Stimulated activated CD8-positive, alpha-beta memory T cell treated with anti-CD3 and anti-CD28 coated beads, Interleukin-7, amount 100 ng/mL, for 1 hour (primary cell): Measurements from ENCODE around the gene MFSD12.

ENCODE experiments used
- DNase-seq, 2 donors: peaks; one replicate each; pipeline ENCODE4 v3.0.0-alpha.2; 2020; ENCODE audit warnings: low read depth in 2 of 2

MFSD12 gene

GRCh38 chr19:3506384-3507340 lies 50.7 kb downstream of the MFSD12 start:
- DNase-seq, result no peak

GRCh38 chr19:3505598-3506383 lies 51.6 kb downstream of the MFSD12 start, which contains the start of gene FZR1:
Gene FZR1, plus strand, starts transcription at chr19:3506311. Its CDS starts 16,679 bp downstream, at chr19:3522990.
- peak; percentile 99 to 100 for DNase-seq

GRCh38 chr19:3504735-3505134 lies 52.7 kb downstream of the MFSD12 start:
- DNase-seq, result no peak

- no peak for DNase-seq
Measured at GRCh38 chr19:3503036-3503572, 54.3 kb downstream of the MFSD12 start.

- DNase-seq, result no peak
Measured at GRCh38 chr19:3501780-3502179, 55.6 kb downstream of the MFSD12 start.

- DNase-seq, result peak; percentile 87 to 91
Measured at GRCh38 chr19:3500429-3501101, 56.8 kb downstream of the MFSD12 start, which contains the start of gene DOHH. Gene DOHH, minus strand, starts transcription at chr19:3500674. Its CDS starts 3,860 bp downstream, at chr19:3496814.

- DNase-seq, result no peak
Measured at GRCh38 chr19:3499738-3500428, 57.5 kb downstream of the MFSD12 start.

- no peak for DNase-seq
Measured at GRCh38 chr19:3497757-3498520, 59.4 kb downstream of the MFSD12 start.

GRCh38 chr19:3496392-3497273 lies 60.8 kb downstream of the MFSD12 start:
- no peak for DNase-seq

GRCh38 chr19:3494559-3494958 lies 62.8 kb downstream of the MFSD12 start:
- DNase-seq, result no peak
